H1 (cell line): ENCODE measurements around the gene LTO1. TPM values are rescaled to one million over a fixed set of nuclear protein-coding genes. Genes with fewer than 3 reads are reported as not detected.

Experiments
- CTCF ChIA-PET: fragments of 300-600 bp; sonication (Branson Sonifier 250); formaldehyde crosslinking; loops from one replicate; lab custom pipeline; 2021; ENCODE audit not compliant: partially characterized antibody; lab: Charles Lee
- POLR2A ChIA-PET: fragments of 300-600 bp; sonication (Branson Sonifier 250); formaldehyde crosslinking; loops from one replicate; lab custom pipeline; 2021; ENCODE audit warnings: inconsistent platforms; ENCODE audit not compliant: partially characterized antibody; lab: Charles Lee
- DNase-seq, 2 experiments: peaks; one replicate each; pipeline versions ENCODE4 v3.0.0 to v3.0.0-alpha.2; 2010 to 2022; ENCODE audit warnings: low spot score in 2 of 2, low read depth in 1 of 2, mixed read lengths in 1 of 2
- FAIRE-seq: peaks from 2 replicates; lab custom pipeline; 2011; peaks lifted over from hg19 to GRCh38; lab: Jason Lieb, UNC
- H2AFZ ChIP-seq: 2 replicates; pipeline ENCODE4 v1.8.1; 2012; ENCODE audit warnings: low read length, inconsistent platforms
- H2AK5ac ChIP-seq: 2 replicates; pipeline ENCODE4 v1.6.1; 2013; ENCODE audit warnings: low read depth, low read length
- H2BK120ac ChIP-seq: replicated peaks from 2 replicates; pipeline ENCODE3; 2013; ENCODE audit warnings: low read depth, low read length, inconsistent platforms
- H2BK12ac ChIP-seq: 2 replicates; pipeline ENCODE4 v1.6.1; 2013; ENCODE audit warnings: low read depth, low read length
- H2BK15ac ChIP-seq: 2 replicates; pipeline ENCODE4 v1.6.1; 2013; ENCODE audit warnings: low read length
- H2BK20ac ChIP-seq: 2 replicates; pipeline ENCODE4 v1.6.1; 2013; ENCODE audit warnings: low read length
- H2BK5ac ChIP-seq: 2 replicates; pipeline ENCODE4 v1.6.1; 2013; ENCODE audit warnings: low read depth, low read length
- H3K14ac ChIP-seq: 2 replicates; pipeline ENCODE4 v1.6.1; 2013; ENCODE audit warnings: inconsistent platforms; ENCODE audit not compliant: insufficient read length
- H3K18ac ChIP-seq: 2 replicates; pipeline ENCODE4 v1.6.1; 2013; ENCODE audit warnings: low read length; ENCODE audit errors: extremely low read depth
- H3K23ac ChIP-seq: 2 replicates; pipeline ENCODE4 v1.6.1; 2013; ENCODE audit warnings: inconsistent platforms; ENCODE audit not compliant: insufficient read length
- H3K23me2 ChIP-seq: 2 replicates; pipeline ENCODE4 v1.6.1; 2013; ENCODE audit warnings: low read depth, low read length
- H3K27ac ChIP-seq: 2 replicates; pipeline ENCODE4 v1.6.1; 2011; ENCODE audit warnings: low read depth, low read length, inconsistent platforms
- H3K27me3 ChIP-seq, 4 experiments: replicated peaks in 1 of 4; 1 replicate in 1 of 4; 2 replicates in 3 of 4; pipeline versions ENCODE4 v1.6.1 to v1.8.1; 2011 to 2013; ENCODE audit warnings: low read length in 3 of 4, mild to moderate bottlenecking in 3 of 4, inconsistent platforms in 2 of 4, mixed read lengths in 2 of 4, moderate library complexity in 1 of 4; ENCODE audit not compliant: control insufficient read depth in 3 of 4, insufficient read depth in 3 of 4; ENCODE audit errors: extremely low read depth in 1 of 4
- H3K36me3 ChIP-seq, 4 experiments: 2 replicates each; pipeline versions ENCODE4 v1.6.1 to v1.8.1; 2011 to 2013; ENCODE audit warnings: mild to moderate bottlenecking in 4 of 4, low read length in 3 of 4, moderate library complexity in 2 of 4, control low read depth in 1 of 4, inconsistent platforms in 1 of 4; ENCODE audit not compliant: insufficient read depth in 4 of 4, control insufficient read depth in 2 of 4
- H3K4ac ChIP-seq: replicated peaks from 2 replicates; pipeline ENCODE3; 2013; ENCODE audit warnings: low read length, low read depth, mixed read lengths, inconsistent platforms; ENCODE audit not compliant: insufficient read length
- H3K4me1 ChIP-seq, 4 experiments: replicated peaks in 1 of 4; 1 replicate in 1 of 4; 2 replicates in 3 of 4; pipeline versions ENCODE4 v1.6.1 to v1.8.1; 2011 to 2013; ENCODE audit warnings: low read length in 3 of 4, inconsistent platforms in 2 of 4, mixed read lengths in 1 of 4; ENCODE audit not compliant: insufficient read depth in 4 of 4, control insufficient read depth in 3 of 4
- H3K4me2 ChIP-seq, 2 experiments: 2 replicates each; pipeline versions ENCODE4 v1.6.1 to v1.8.1; 2011 to 2013; ENCODE audit warnings: low read depth in 2 of 2, low read length in 2 of 2, control low read depth in 1 of 2, inconsistent platforms in 1 of 2, mild to moderate bottlenecking in 1 of 2; ENCODE audit not compliant: insufficient read depth in 1 of 2
- H3K4me3 ChIP-seq, 4 experiments: fragments of 200-600, 300-600 bp in 1 of 4; sonication (generic), shearing (Covaris generic), sonication (Bioruptor Twin) in 1 of 4; 2 replicates each; pipeline versions ENCODE4 v1.5.1 to v1.8.1; 2011 to 2016; ENCODE audit warnings: low read length in 4 of 4, low read depth in 3 of 4, control low read depth in 2 of 4, inconsistent platforms in 2 of 4, mild to moderate bottlenecking in 2 of 4, mixed read lengths in 1 of 4, moderate library complexity in 1 of 4; ENCODE audit not compliant: insufficient read depth in 2 of 4; ENCODE audit errors: extremely low read depth in 1 of 4
- H3K56ac ChIP-seq: replicated peaks from 2 replicates; pipeline ENCODE3; 2013; ENCODE audit warnings: low read depth, mild to moderate bottlenecking, mixed read lengths, low read length, inconsistent platforms; ENCODE audit not compliant: insufficient read length
- H3K79me1 ChIP-seq: 2 replicates; pipeline ENCODE4 v1.6.1; 2013; ENCODE audit warnings: low read depth, low read length, control low read depth
- H3K79me2 ChIP-seq, 2 experiments: 2 replicates each; pipeline versions ENCODE4 v1.6.1 to v1.8.1; 2012 to 2013; ENCODE audit warnings: low read length in 2 of 2, mild to moderate bottlenecking in 2 of 2, inconsistent platforms in 1 of 2; ENCODE audit not compliant: insufficient read depth in 2 of 2, control insufficient read depth in 1 of 2
- H3K9ac ChIP-seq, 4 experiments: replicated peaks in 1 of 4; 1 replicate in 1 of 4; 2 replicates in 3 of 4; pipeline versions ENCODE4 v1.6.1 to v1.8.1; 2011 to 2013; ENCODE audit warnings: low read depth in 3 of 4, low read length in 3 of 4, control low read depth in 2 of 4, mild to moderate bottlenecking in 2 of 4, moderate library complexity in 2 of 4, inconsistent platforms in 1 of 4; ENCODE audit errors: extremely low read depth in 1 of 4
- H3K9me3 ChIP-seq, 2 experiments: 2 replicates each; pipeline versions ENCODE4 v1.6.1 to v1.8.1; 2012 to 2013; ENCODE audit warnings: mild to moderate bottlenecking in 2 of 2, moderate library complexity in 2 of 2, control low read depth in 1 of 2, inconsistent platforms in 1 of 2, low read depth in 1 of 2, low read length in 1 of 2, mixed read lengths in 1 of 2; ENCODE audit not compliant: insufficient read depth in 2 of 2
- H4K20me1 ChIP-seq, 2 experiments: replicated peaks in 1 of 2; 2 replicates each; pipeline versions ENCODE3 to v1.8.1; 2011 to 2013; ENCODE audit warnings: inconsistent platforms in 2 of 2, low read length in 2 of 2, mild to moderate bottlenecking in 1 of 2; ENCODE audit not compliant: insufficient read depth in 2 of 2, control insufficient read depth in 1 of 2
- H4K5ac ChIP-seq: 2 replicates; pipeline ENCODE4 v1.6.1; 2013; ENCODE audit warnings: low read length, low read depth, mixed read lengths, inconsistent platforms; ENCODE audit not compliant: insufficient read length
- H4K8ac ChIP-seq: 2 replicates; pipeline ENCODE4 v1.8.0; 2013; ENCODE audit warnings: mild to moderate bottlenecking, moderate library complexity, low read length, inconsistent platforms; ENCODE audit not compliant: insufficient read depth; ENCODE audit errors: extremely low read depth
- H4K91ac ChIP-seq: replicated peaks from 2 replicates; pipeline ENCODE3; 2013; ENCODE audit warnings: low read length, mixed read lengths, inconsistent platforms; ENCODE audit not compliant: insufficient read length
- MAX ChIP-seq: IDR thresholded peaks from 2 replicates; pipeline ENCODE4 v1.6.1; 2012; ENCODE audit warnings: inconsistent platforms
- POLR2A ChIP-seq, 2 experiments: IDR thresholded peaks; 1 replicate in 1 of 2; 2 replicates in 1 of 2; pipeline ENCODE4 v1.6.1; 2011; ENCODE audit warnings: low read depth in 2 of 2, low read length in 2 of 2, mild to moderate bottlenecking in 2 of 2; ENCODE audit errors: control extremely low read depth in 1 of 2
- RAD21 ChIP-seq, 2 experiments: IDR thresholded peaks in 1 of 2; conservative IDR thresholded peaks in 1 of 2; 2 replicates each; pipeline ENCODE4 v1.6.1; 2011; ENCODE audit warnings: low read depth in 2 of 2, low read length in 2 of 2, improper control_type of control experiment in 1 of 2, inconsistent platforms in 1 of 2, mild to moderate bottlenecking in 1 of 2, moderate library complexity in 1 of 2
- WGBS, 2 experiments: shearing (Covaris generic) in 1 of 2; methylation state at CpG; one replicate each; pipeline versions ENCODE4 v1.1.6 to v1.1.7; 2013 to 2015; ENCODE audit warnings: low lambda C conversion rate in 2 of 2, mixed read lengths in 2 of 2, inconsistent platforms in 1 of 2, low coverage in 1 of 2, missing lambda C conversion rate in 1 of 2; ENCODE audit not compliant: insufficient replicate concordance in 2 of 2, insufficient coverage in 1 of 2, insufficient read length in 1 of 2; ENCODE audit errors: extremely low coverage in 1 of 2, missing lambda C conversion rate in 1 of 2; 5-methylcytosine and 5-hydroxymethylcytosine counted together
- polyA plus RNA-seq, 7 experiments: library from polyadenylated mRNA; depleted of rRNA in 3 of 7; stranded (reverse) in 5 of 7; unstranded in 2 of 7; fragments of >200 nt in 5 of 7; fragments of 200-250 nt in 2 of 7; gene quantifications; 1 replicate in 5 of 7; 2 replicates in 1 of 7; 4 replicates in 1 of 7; pipeline versions ENCODE4 v1.2.1 to v1.2.3, GENCODE V29; 2011 to 2013; ENCODE audit warnings: missing spikeins in 2 of 7, mixed read lengths in 2 of 7
- total RNA-seq: library from RNA; stranded (reverse); fragmentation: NEBNext Ultra II Directional; extraction: Animal tissue kit (Norgen Biotek cat#: 25700); gene quantifications from 2 replicates; pipeline ENCODE4 v1.2.1, GENCODE V29; 2021

The LTO1 gene
- total and polyA plus RNA-seq, 2 of the 8 experiments (the other 6 are each of a cell fraction or from before 2014, with no cell fraction given) = 15.4 to 21.3 TPM

- Histone ChIP-seq H3K14ac (no peak overlapping the region), H2BK120ac (no peak overlapping the region), H3K23ac (no peak overlapping the region), H2BK15ac (no peak overlapping the region; the same call in 1 of the 2 replicates), H2BK12ac (no peak overlapping the region), H2BK5ac (no peak overlapping the region), H3K79me2 (no peaks in the 10 kb centered on the region), H3K79me1 (no peaks in the 10 kb centered on the region), H2AK5ac (no peak overlapping the region; the same call in 1 of the 2 replicates), H3K36me3 (no peaks in the 10 kb centered on the region), H4K8ac (no peak overlapping the region), H3K27me3 (peaks cover 0 to 32% (median 21%) of the 10 kb centered on the region in 4 experiments; a peak in 5 of 7 replicates), H3K4ac (no peak overlapping the region), H4K5ac (no peak overlapping the region), H4K91ac (no peak overlapping the region), H3K9ac (no peak overlapping the region), H4K20me1 (no peaks in the 10 kb centered on the region), H3K23me2 (peaks cover 20% of the 10 kb centered on the region), H3K9me3 (no peaks in the 10 kb centered on the region), H2BK20ac (no peak overlapping the region), H3K56ac (no peak overlapping the region), H3K27ac (no peak overlapping the region), H3K4me3 (no peak overlapping the region), H3K4me2 (no peak overlapping the region; a peak in 1 of 4 replicates), H3K4me1 (peaks cover 4 to 17% (median 10%) of the 10 kb centered on the region in 4 experiments), H3K18ac (no peak overlapping the region), H2AFZ (no peak overlapping the region)
- ChIA-PET POLR2A (interaction anchor here (1.5 to 13.2 kb wide), 2 partner anchors 14 to 23 kb away, joined by 4 to 197 read pairs; no protein-coding TSS in a partner anchor), CTCF (interaction anchor here (1.0 to 2.3 kb wide), 3 partner anchors 9 to 504 kb away, joined by 3 to 7 read pairs (median 3); no protein-coding TSS in a partner anchor)
- no peak for DNase-seq
- no peak for FAIRE-seq
- 85% methylated on average over 6 of the region's 6 CpGs; no CpG with 5 or more reads in 1 of the 2 experiments for WGBS, 2 experiments
- TF ChIP-seq MAX (no peak), POLR2A (IDR thresholded peaks at IDR 0.05; ENCODE audit: control extremely low read depth in 1 of 2, low read depth in 2 of 2, low read length in 2 of 2) (no peak), RAD21 (IDR thresholded peaks at IDR 0.05 in 1 of 2, conservative IDR thresholded peaks at IDR 0.05 in 1 of 2; ENCODE audit: low read depth in 2 of 2, low read length in 2 of 2) (no peak)
Measured at GRCh38 chr11:69635195-69635594, 40.0 kb downstream of the LTO1 start.
